ENCODE measurements around the gene BORCS8.
"Not testable (repeated sequence)": the region's sequence is repeated elsewhere in the genome, so short reads cannot be mapped to it uniquely, and the experiment has no call there.

BORCS8 gene

GRCh38 chr19:19186742-19187141 is 5.2 kb downstream of the BORCS8 start:
- H3K4me1 ChIP-seq (ENCODE audit: control insufficient read depth in 1 of 2, insufficient read depth in 1 of 2, low read depth in 1 of 2, low read length in 1 of 2): peaks cover 86 to 100% of the 10 kb centered on the region in 2 experiments
- peak overlapping the region; percentile 22 to 25 for H3K4me3 ChIP-seq (ENCODE audit: low read depth in 1 of 2, low read length in 1 of 2)

GRCh38 chr19:19185853-19186740 is 5.9 kb downstream of the BORCS8 start:
- H3K4me1 ChIP-seq (ENCODE audit: control insufficient read depth in 1 of 2, insufficient read depth in 1 of 2, low read depth in 1 of 2, low read length in 1 of 2): peaks cover 90 to 100% of the 10 kb centered on the region in 2 experiments
- peak overlapping the region; percentile 22 to 25 for H3K4me3 ChIP-seq (ENCODE audit: low read depth in 1 of 2, low read length in 1 of 2)
- H3K9me3 ChIP-seq: no peaks in the 10 kb centered on the region
- no peak for TF ChIP-seq CTCF (IDR thresholded peaks at IDR 0.05)
- H3K36me3 ChIP-seq: peaks cover 36% of the 10 kb centered on the region
- peak overlapping the region; percentile 97 for H3K27ac ChIP-seq
- no peaks in the 10 kb centered on the region for H3K27me3 ChIP-seq

More at GRCh38 chr19:19186742-19187141, 5.2 kb downstream of the BORCS8 start:
- Histone ChIP-seq H3K36me3 (peaks cover 30% of the 10 kb centered on the region), H3K27me3 (no peaks in the 10 kb centered on the region), H3K9me3 (no peaks in the 10 kb centered on the region), H3K27ac (peak overlapping the region; percentile 97)
- TF ChIP-seq CTCF (IDR thresholded peaks at IDR 0.05): no peak

GRCh38 chr19:19181488-19181998 is 10.4 kb downstream of the BORCS8 start:
- peaks cover 72% of the 10 kb centered on the region for H3K36me3 ChIP-seq
- no peak for TF ChIP-seq CTCF (IDR thresholded peaks at IDR 0.05)

GRCh38 chr19:19179548-19180441 is 12.2 kb downstream of the BORCS8 start:
- Histone ChIP-seq H3K27me3 (no peaks in the 10 kb centered on the region), H3K27ac (no peak overlapping the region), H3K9me3 (no peaks in the 10 kb centered on the region), H3K4me3 (ENCODE audit: low read depth in 1 of 2, low read length in 1 of 2) (no peak overlapping the region), H3K36me3 (peaks cover 70% of the 10 kb centered on the region), H3K4me1 (ENCODE audit: control insufficient read depth in 1 of 2, insufficient read depth in 1 of 2, low read depth in 1 of 2, low read length in 1 of 2) (peaks cover 40 to 54% of the 10 kb centered on the region in 2 experiments)
- no peak for TF ChIP-seq CTCF (IDR thresholded peaks at IDR 0.05)

More at GRCh38 chr19:19181488-19181998, 10.4 kb downstream of the BORCS8 start:
- H3K9me3 ChIP-seq: no peaks in the 10 kb centered on the region
- H3K27me3 ChIP-seq: no peaks in the 10 kb centered on the region
- H3K27ac ChIP-seq: peak overlapping the region; percentile 88
- peak overlapping the region in 1 of 2 experiments; percentile 35 for H3K4me3 ChIP-seq (ENCODE audit: low read depth in 1 of 2, low read length in 1 of 2)
- peaks cover 55 to 68% of the 10 kb centered on the region in 2 experiments for H3K4me1 ChIP-seq (ENCODE audit: control insufficient read depth in 1 of 2, insufficient read depth in 1 of 2, low read depth in 1 of 2, low read length in 1 of 2)

GRCh38 chr19:19176950-19177349 is 15.0 kb downstream of the BORCS8 start:
- TF ChIP-seq CTCF (IDR thresholded peaks at IDR 0.05): no peak
- H3K9me3 ChIP-seq: no peaks in the 10 kb centered on the region
- peaks cover 31 to 44% of the 10 kb centered on the region in 2 experiments for H3K4me1 ChIP-seq (ENCODE audit: control insufficient read depth in 1 of 2, insufficient read depth in 1 of 2, low read depth in 1 of 2, low read length in 1 of 2)
- peaks cover 61% of the 10 kb centered on the region for H3K36me3 ChIP-seq
- H3K27ac ChIP-seq: peak overlapping the region; percentile 10
- H3K27me3 ChIP-seq: no peaks in the 10 kb centered on the region
- no peak overlapping the region for H3K4me3 ChIP-seq (ENCODE audit: low read depth in 1 of 2, low read length in 1 of 2)

- Histone ChIP-seq H3K36me3 (peaks cover 26% of the 10 kb centered on the region), H3K4me1 (ENCODE audit: control insufficient read depth in 1 of 2, insufficient read depth in 1 of 2, low read depth in 1 of 2, low read length in 1 of 2) (peaks cover 37 to 48% of the 10 kb centered on the region in 2 experiments)
- not testable (repeated sequence) for H3K9me3 ChIP-seq; H3K27me3 ChIP-seq; H3K27ac ChIP-seq; H3K4me3 ChIP-seq (ENCODE audit: low read depth in 1 of 2, low read length in 1 of 2)
Measured at GRCh38 chr19:19173243-19173642, 18.7 kb downstream of the BORCS8 start.
